Dendritic cell treated with granulocyte-macrophage colony-stimulating factor and Interleukin-4, amounts not matched to agents 40 ng/mL and 50 ng/mL, for 4 days (primary cell): ENCODE measurements around the gene ATR.
"Not testable (repeated sequence)": the region's sequence is repeated elsewhere in the genome, so short reads cannot be mapped to it uniquely, and the experiment has no call there.

ENCODE experiments used
- H3K27ac Mint-ChIP-seq: one replicate; pipeline ENCODE4 v1.8.0; 2022; ENCODE audit warnings: mild to moderate bottlenecking, mixed read lengths
- H3K27me3 Mint-ChIP-seq: one replicate; pipeline ENCODE4 v1.8.0; 2022; ENCODE audit warnings: mild to moderate bottlenecking, mixed read lengths
- H3K36me3 Mint-ChIP-seq: one replicate; pipeline ENCODE4 v1.8.0; 2022; ENCODE audit warnings: low read depth, mixed read lengths
- H3K4me1 Mint-ChIP-seq: one replicate; pipeline ENCODE4 v1.8.0; 2022; ENCODE audit warnings: low read depth, mixed read lengths
- H3K4me3 Mint-ChIP-seq: one replicate; pipeline ENCODE4 v1.8.0; 2022; ENCODE audit warnings: mild to moderate bottlenecking, moderate library complexity, mixed read lengths
- H3K9me3 Mint-ChIP-seq: one replicate; pipeline ENCODE4 v1.8.0; 2022; ENCODE audit warnings: mixed read lengths
- intact Hi-C: fragments of 100-400 bp; cut with micrococcal nuclease; formaldehyde crosslinking; loops from one replicate; pipeline ENCODE4 v1.15.0; 2022

The ATR gene

GRCh38 chr3:142577696-142578328 lies 721 bp downstream of the ATR start:
- Mint-ChIP-seq H3K27me3 (peaks cover 5% of the 10 kb centered on the region), H3K4me1 (peaks cover 55% of the 10 kb centered on the region), H3K36me3 (peaks cover 20% of the 10 kb centered on the region), H3K9me3 (no peaks in the 10 kb centered on the region), H3K4me3 (peak overlapping the region; percentile 95), H3K27ac (peak overlapping the region; percentile 99)
- intact Hi-C loops = loop anchor here (1.0 to 5.0 kb wide), 2 partner anchors 131 to 423 kb away; partner anchors contain the start of genes U2SURP and XRN1

- intact Hi-C loops = loop anchor here (5.0 kb wide), 1 partner anchor 129 kb away; the partner anchor contains the start of gene XRN1
- peak overlapping the region; percentile 82 for H3K27ac Mint-ChIP-seq
- H3K36me3 Mint-ChIP-seq = peaks cover 20% of the 10 kb centered on the region
- H3K9me3 Mint-ChIP-seq = no peaks in the 10 kb centered on the region
- H3K4me1 Mint-ChIP-seq = peaks cover 55% of the 10 kb centered on the region
- H3K27me3 Mint-ChIP-seq = peaks cover 2% of the 10 kb centered on the region
- H3K4me3 Mint-ChIP-seq = no peak overlapping the region
Measured at GRCh38 chr3:142576792-142577191, 1.7 kb downstream of the ATR start.

- H3K36me3 Mint-ChIP-seq = peaks cover 29% of the 10 kb centered on the region
- peak overlapping the region; percentile 82 for H3K27ac Mint-ChIP-seq
- H3K4me3 Mint-ChIP-seq = peak overlapping the region; percentile 37
- H3K27me3 Mint-ChIP-seq = no peaks in the 10 kb centered on the region
- H3K4me1 Mint-ChIP-seq = peaks cover 52% of the 10 kb centered on the region
- intact Hi-C loops = loop anchor here (5.0 kb wide), 1 partner anchor 127 kb away; the partner anchor contains the start of gene XRN1
- no peaks in the 10 kb centered on the region for H3K9me3 Mint-ChIP-seq
Measured at GRCh38 chr3:142574665-142575064, 3.9 kb downstream of the ATR start.

GRCh38 chr3:142574223-142574622 lies 4.3 kb downstream of the ATR start:
- H3K9me3 Mint-ChIP-seq, H3K4me3 Mint-ChIP-seq, intact Hi-C loops, H3K27me3 Mint-ChIP-seq: not testable (repeated sequence)
- Mint-ChIP-seq H3K36me3 (peaks cover 29% of the 10 kb centered on the region), H3K4me1 (peaks cover 48% of the 10 kb centered on the region), H3K27ac (peak overlapping the region; percentile 82)

GRCh38 chr3:142569422-142569821 lies 9.1 kb downstream of the ATR start:
- H3K4me3 Mint-ChIP-seq, H3K27me3 Mint-ChIP-seq, intact Hi-C loops, H3K9me3 Mint-ChIP-seq, H3K27ac Mint-ChIP-seq, H3K4me1 Mint-ChIP-seq: not testable (repeated sequence)
- peaks cover 37% of the 10 kb centered on the region for H3K36me3 Mint-ChIP-seq

GRCh38 chr3:142568393-142569017 lies 10.0 kb downstream of the ATR start:
- H3K4me3 Mint-ChIP-seq = no peak overlapping the region
- no peaks in the 10 kb centered on the region for H3K27me3 Mint-ChIP-seq
- H3K36me3 Mint-ChIP-seq = peaks cover 42% of the 10 kb centered on the region
- H3K9me3 Mint-ChIP-seq = no peaks in the 10 kb centered on the region
- intact Hi-C loops = no loop called here
- H3K4me1 Mint-ChIP-seq = no peaks in the 10 kb centered on the region
- no peak overlapping the region for H3K27ac Mint-ChIP-seq

GRCh38 chr3:142566096-142566495 lies 12.4 kb downstream of the ATR start:
- intact Hi-C loops = no loop called here
- Mint-ChIP-seq H3K36me3 (peaks cover 61% of the 10 kb centered on the region), H3K27ac (no peak overlapping the region), H3K9me3 (no peaks in the 10 kb centered on the region), H3K4me3 (no peak overlapping the region), H3K4me1 (no peaks in the 10 kb centered on the region), H3K27me3 (no peaks in the 10 kb centered on the region)

GRCh38 chr3:142563496-142563997 lies 15.0 kb downstream of the ATR start:
- intact Hi-C loops = no loop called here
- Mint-ChIP-seq H3K4me3 (no peak overlapping the region), H3K27me3 (no peaks in the 10 kb centered on the region), H3K27ac (no peak overlapping the region), H3K36me3 (peaks cover 70% of the 10 kb centered on the region), H3K9me3 (no peaks in the 10 kb centered on the region), H3K4me1 (no peaks in the 10 kb centered on the region)

- intact Hi-C loops = no loop called here
- H3K4me1 Mint-ChIP-seq = no peaks in the 10 kb centered on the region
Measured at GRCh38 chr3:142560118-142560517, 18.4 kb downstream of the ATR start.

GRCh38 chr3:142553741-142554140 lies 24.8 kb downstream of the ATR start:
- Mint-ChIP-seq H3K4me3 (no peak overlapping the region), H3K27ac (no peak overlapping the region), H3K36me3 (peaks cover 81% of the 10 kb centered on the region), H3K9me3 (no peaks in the 10 kb centered on the region), H3K4me1 (no peaks in the 10 kb centered on the region), H3K27me3 (no peaks in the 10 kb centered on the region)
- intact Hi-C loops = loop anchor here (10.0 kb wide), 1 partner anchor 149 kb away; no protein-coding TSS in a partner anchor

More at GRCh38 chr3:142560118-142560517, 18.4 kb downstream of the ATR start:
- Mint-ChIP-seq H3K4me3 (no peak overlapping the region), H3K27ac (no peak overlapping the region), H3K27me3 (no peaks in the 10 kb centered on the region), H3K36me3 (peaks cover 70% of the 10 kb centered on the region), H3K9me3 (no peaks in the 10 kb centered on the region)

- not testable (repeated sequence) for H3K9me3 Mint-ChIP-seq
- peaks cover 81% of the 10 kb centered on the region for H3K36me3 Mint-ChIP-seq
Measured at GRCh38 chr3:142552579-142552978, 26.0 kb downstream of the ATR start.

GRCh38 chr3:142549986-142550385 lies 28.5 kb downstream of the ATR start:
- H3K27me3 Mint-ChIP-seq = no peaks in the 10 kb centered on the region
- no peak overlapping the region for H3K4me3 Mint-ChIP-seq
- intact Hi-C loops = loop anchor here (10.0 kb wide), 1 partner anchor 145 kb away; no protein-coding TSS in a partner anchor
- H3K9me3 Mint-ChIP-seq = no peaks in the 10 kb centered on the region
- no peaks in the 10 kb centered on the region for H3K4me1 Mint-ChIP-seq
- no peak overlapping the region for H3K27ac Mint-ChIP-seq
- H3K36me3 Mint-ChIP-seq = peaks cover 58% of the 10 kb centered on the region

More at GRCh38 chr3:142552579-142552978, 26.0 kb downstream of the ATR start:
- H3K27ac Mint-ChIP-seq, H3K4me3 Mint-ChIP-seq, H3K4me1 Mint-ChIP-seq, H3K27me3 Mint-ChIP-seq: not testable (repeated sequence)
- intact Hi-C loops = loop anchor here (10.0 kb wide), 1 partner anchor 148 kb away; no protein-coding TSS in a partner anchor

GRCh38 chr3:142543307-142543706 lies 35.2 kb downstream of the ATR start:
- Mint-ChIP-seq H3K4me1 (no peaks in the 10 kb centered on the region), H3K9me3 (no peaks in the 10 kb centered on the region), H3K36me3 (peaks cover 28% of the 10 kb centered on the region), H3K27ac (no peak overlapping the region), H3K4me3 (no peak overlapping the region), H3K27me3 (no peaks in the 10 kb centered on the region)
- intact Hi-C loops = no loop called here

- intact Hi-C loops = no loop called here
- H3K27ac Mint-ChIP-seq = no peak overlapping the region
- no peaks in the 10 kb centered on the region for H3K9me3 Mint-ChIP-seq
- no peak overlapping the region for H3K4me3 Mint-ChIP-seq
- no peaks in the 10 kb centered on the region for H3K27me3 Mint-ChIP-seq
- H3K4me1 Mint-ChIP-seq = no peaks in the 10 kb centered on the region
- peaks cover 38% of the 10 kb centered on the region for H3K36me3 Mint-ChIP-seq
Measured at GRCh38 chr3:142542054-142542453, 36.5 kb downstream of the ATR start.
